H1 (cell line): ENCODE data around the gene CCNC. TPM values are rescaled to one million over a fixed set of nuclear protein-coding genes. Genes with fewer than 3 reads are reported as not detected.

Experiments used
- CBX5 ChIP-seq: fragments of 300-800, 300-1000 bp; sonication (generic); IDR thresholded peaks from 2 replicates; pipeline ENCODE4 v1.7.1; 2016; ENCODE audit warnings: antibody characterized with exemption, low read length, low read depth
- PHF8 ChIP-seq: fragments of 200-600 bp; sonication (generic); conservative IDR thresholded peaks from 2 replicates; pipeline ENCODE4 v1.7.1; 2012; ENCODE audit warnings: low read depth, mild to moderate bottlenecking, inconsistent platforms, low read length, moderate library complexity
- polyA plus RNA-seq, 7 experiments: library from polyadenylated mRNA; depleted of rRNA in 3 of 7; stranded (reverse) in 5 of 7; unstranded in 2 of 7; fragments of >200 nt in 5 of 7; fragments of 200-250 nt in 2 of 7; gene quantifications; 1 replicate in 5 of 7; 2 replicates in 1 of 7; 4 replicates in 1 of 7; pipeline versions ENCODE4 v1.2.1 to v1.2.3, GENCODE V29; 2011 to 2013; ENCODE audit warnings: missing spikeins in 2 of 7, mixed read lengths in 2 of 7
- total RNA-seq: library from RNA; stranded (reverse); fragmentation: NEBNext Ultra II Directional; extraction: Animal tissue kit (Norgen Biotek cat#: 25700); gene quantifications from 2 replicates; pipeline ENCODE4 v1.2.1, GENCODE V29; 2021

The CCNC gene
- total and polyA plus RNA-seq, 2 of the 8 experiments (the other 6 are each of a cell fraction or from before 2014, with no cell fraction given), result 45.4 to 107 TPM

- no peak for TF ChIP-seq CBX5
- no peak for TF ChIP-seq PHF8
Observed at GRCh38 chr6:99512033-99512432, 56.4 kb downstream of the CCNC start (continued).
